ENCODE measurements around the gene ZKSCAN3. TPM values are rescaled to one million over a fixed set of nuclear protein-coding genes. Genes with fewer than 3 reads are reported as not detected.

Gene ZKSCAN3
- total RNA-seq, 4 donors from 2014 or later = 3.1 to 5.5 (median 4.8) TPM

DNA sequence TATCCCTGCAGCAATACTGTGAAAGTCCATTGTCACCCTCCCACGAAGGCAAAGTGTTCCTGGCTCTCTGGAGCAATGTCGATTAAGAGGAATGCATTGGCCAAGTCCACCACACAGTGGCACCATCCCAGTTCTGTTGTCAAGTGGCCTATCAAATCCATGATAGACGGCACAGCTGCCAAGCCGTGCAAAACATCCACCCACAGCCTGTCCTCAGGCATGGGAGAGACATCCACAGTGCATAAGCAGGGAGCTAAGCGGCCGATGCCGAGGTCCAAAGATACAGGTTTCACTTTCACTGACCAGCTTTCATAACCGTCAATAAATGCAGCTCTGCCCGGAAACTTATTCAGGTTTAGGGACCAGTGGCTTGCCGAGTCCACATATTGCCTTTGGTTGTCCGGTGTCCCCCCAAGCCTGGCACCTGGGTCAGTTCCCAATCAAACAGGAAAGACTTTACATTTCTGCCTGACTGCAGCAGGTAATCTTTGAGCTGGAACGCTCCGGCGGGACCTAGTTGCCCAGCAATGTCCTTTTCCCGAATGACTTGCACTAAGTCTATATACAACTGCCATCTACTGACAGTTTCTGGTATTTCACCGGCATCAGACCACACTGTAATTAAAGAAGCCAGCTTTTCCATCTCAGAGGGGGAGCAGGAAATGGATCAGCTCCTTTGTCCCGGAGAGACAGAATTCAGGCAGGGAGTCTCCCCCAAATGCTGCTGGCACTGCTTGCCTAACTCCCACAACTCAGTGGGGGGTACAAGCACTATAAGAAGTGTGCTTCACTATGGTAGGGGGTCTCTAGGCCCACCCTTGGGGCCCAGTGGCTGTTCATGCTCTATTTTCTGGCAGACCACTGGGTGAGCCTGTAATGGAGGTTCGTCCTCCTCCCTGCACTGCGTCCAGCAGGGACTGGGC, 6.3 kb downstream of the ZKSCAN3 start:
- TF ChIP-seq, protein P1, sequence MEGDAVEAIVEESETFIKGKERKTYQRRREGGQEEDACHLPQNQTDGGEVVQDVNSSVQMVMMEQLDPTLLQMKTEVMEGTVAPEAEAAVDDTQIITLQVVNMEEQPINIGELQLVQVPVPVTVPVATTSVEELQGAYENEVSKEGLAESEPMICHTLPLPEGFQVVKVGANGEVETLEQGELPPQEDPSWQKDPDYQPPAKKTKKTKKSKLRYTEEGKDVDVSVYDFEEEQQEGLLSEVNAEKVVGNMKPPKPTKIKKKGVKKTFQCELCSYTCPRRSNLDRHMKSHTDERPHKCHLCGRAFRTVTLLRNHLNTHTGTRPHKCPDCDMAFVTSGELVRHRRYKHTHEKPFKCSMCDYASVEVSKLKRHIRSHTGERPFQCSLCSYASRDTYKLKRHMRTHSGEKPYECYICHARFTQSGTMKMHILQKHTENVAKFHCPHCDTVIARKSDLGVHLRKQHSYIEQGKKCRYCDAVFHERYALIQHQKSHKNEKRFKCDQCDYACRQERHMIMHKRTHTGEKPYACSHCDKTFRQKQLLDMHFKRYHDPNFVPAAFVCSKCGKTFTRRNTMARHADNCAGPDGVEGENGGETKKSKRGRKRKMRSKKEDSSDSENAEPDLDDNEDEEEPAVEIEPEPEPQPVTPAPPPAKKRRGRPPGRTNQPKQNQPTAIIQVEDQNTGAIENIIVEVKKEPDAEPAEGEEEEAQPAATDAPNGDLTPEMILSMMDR (IDR thresholded peaks at IDR 0.05; ENCODE audit: low read depth) = no peak

DNA sequence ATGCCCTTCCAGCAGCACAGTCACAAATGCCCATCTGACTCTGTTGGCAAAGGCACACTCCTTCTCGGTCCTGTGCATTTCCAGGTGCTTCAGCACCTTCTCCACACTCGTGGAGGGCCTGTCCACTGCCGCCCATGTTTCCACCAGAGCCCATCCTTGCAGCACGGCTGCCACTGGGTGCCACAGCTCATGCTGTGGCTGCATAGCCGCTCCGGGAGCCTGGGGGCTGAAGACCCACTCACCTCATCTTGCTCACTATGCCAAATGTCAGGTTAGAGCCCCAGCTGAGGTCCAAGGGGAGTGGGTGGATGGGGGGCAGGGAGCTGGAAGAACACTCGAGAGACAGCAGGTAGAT, 6.9 kb downstream of the ZKSCAN3 start:
- TF ChIP-seq, protein P1 (IDR thresholded peaks at IDR 0.05; ENCODE audit: low read depth) = no peak

- TF ChIP-seq, protein P1 (IDR thresholded peaks at IDR 0.05; ENCODE audit: low read depth) = no peak
Observed at GRCh38 chr6:28357036-28357435, 7.3 kb downstream of the ZKSCAN3 start.

DNA sequence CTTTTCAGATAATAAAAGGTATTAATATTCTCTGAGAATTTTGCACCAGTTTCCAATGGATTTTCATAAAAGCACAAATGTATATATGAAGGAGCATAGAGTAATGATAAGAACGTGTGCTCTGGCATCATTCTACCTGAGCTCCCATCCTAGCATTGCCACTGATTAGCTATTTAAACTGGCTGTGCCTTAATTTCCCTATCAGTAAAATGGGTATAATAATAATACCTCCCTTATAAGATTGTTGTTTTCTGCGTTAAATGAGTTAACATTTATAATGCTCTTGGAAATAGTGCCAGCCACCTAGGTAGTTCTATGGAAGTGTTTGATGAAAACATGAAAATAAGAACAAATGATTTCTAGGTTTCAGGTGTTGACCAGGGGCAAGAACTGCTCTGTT, 11.2 kb downstream of the ZKSCAN3 start:
- TF ChIP-seq, protein P1 (IDR thresholded peaks at IDR 0.05; ENCODE audit: low read depth) = no peak

- TF ChIP-seq, protein P1 (IDR thresholded peaks at IDR 0.05; ENCODE audit: low read depth) = no peak
Observed at GRCh38 chr6:28368522-28368921, 18.8 kb downstream of the ZKSCAN3 start.

DNA sequence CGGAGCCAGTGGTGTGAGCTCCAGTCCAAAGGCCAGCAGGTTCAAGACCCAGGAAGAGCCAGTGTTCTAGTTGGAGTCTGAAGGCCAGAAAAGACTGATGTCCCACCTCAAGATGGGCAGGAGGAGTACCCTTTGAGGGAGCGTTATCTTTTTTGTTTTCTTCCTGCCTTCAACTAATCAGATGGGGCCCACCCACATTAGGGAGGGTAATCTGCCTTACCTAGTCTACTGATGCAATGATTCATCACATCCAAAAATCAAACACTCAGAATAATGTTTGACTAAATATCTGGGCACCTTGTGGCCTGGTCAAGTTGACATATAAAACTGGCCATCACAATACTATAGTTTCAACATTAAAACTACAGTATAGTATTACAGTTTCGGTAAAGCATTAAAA, 19.7 kb downstream of the ZKSCAN3 start:
- TF ChIP-seq, protein P1 (IDR thresholded peaks at IDR 0.05; ENCODE audit: low read depth) = no peak

- TF ChIP-seq, protein P1 (IDR thresholded peaks at IDR 0.05; ENCODE audit: low read depth) = no peak
Observed at GRCh38 chr6:28370440-28370839, 20.7 kb downstream of the ZKSCAN3 start.
